ENCODE measurements around the gene TICAM2. TPM values are rescaled to one million over a fixed set of nuclear protein-coding genes. Genes with fewer than 3 reads are reported as not detected.

Gene TICAM2
- total and polyA plus RNA-seq, 2 of the 8 experiments (the other 6 are each of a cell fraction or from before 2014, with no cell fraction given): 0.02 TPM; not detected in 1

- H2BK15ac ChIP-seq (ENCODE audit: low read length): no peak overlapping the region
- no peaks in the 10 kb centered on the region for H3K9me3 ChIP-seq (ENCODE audit: insufficient read depth in 2 of 2, low read depth in 1 of 2, low read length in 1 of 2)
- H3K27me3 ChIP-seq (replicated peaks in 1 of 4; ENCODE audit: control insufficient read depth in 3 of 4, extremely low read depth in 1 of 4, insufficient read depth in 3 of 4, low read length in 3 of 4): no peaks in the 10 kb centered on the region
- WGBS, 2 experiments (ENCODE audit: extremely low coverage in 1 of 2, insufficient coverage in 1 of 2, insufficient read length in 1 of 2, insufficient replicate concordance in 2 of 2, low coverage in 1 of 2, low lambda C conversion rate in 2 of 2, missing lambda C conversion rate in 1 of 2): 79% methylated on average over 3 of the region's 3 CpGs; no CpG with 5 or more reads in 1 of the 2 experiments
- TF ChIP-seq NRF1 (IDR thresholded peaks at IDR 0.05; ENCODE audit: low read depth, low read length) (no peak), TCF12 (IDR thresholded peaks at IDR 0.05; ENCODE audit: low read depth, low read length) (no peak), GTF2F1 (IDR thresholded peaks at IDR 0.05; ENCODE audit: borderline replicate concordance, low read depth, low read length) (no peak)
- no peak overlapping the region for H3K27ac ChIP-seq (ENCODE audit: low read depth, low read length)
- CTCF ChIA-PET (ENCODE audit: partially characterized antibody): interaction anchor here (0.9 kb wide), 1 partner anchor 9 kb away, joined by 5 read pairs; no protein-coding TSS in a partner anchor
- H2BK120ac ChIP-seq (replicated peaks; ENCODE audit: low read depth, low read length): no peak overlapping the region
- POLR2A ChIA-PET (ENCODE audit: partially characterized antibody): no interaction called here
- no peak overlapping the region for H2AK5ac ChIP-seq (ENCODE audit: low read depth, low read length)
- no peak overlapping the region for H4K5ac ChIP-seq (ENCODE audit: insufficient read length, low read depth, low read length)
- no peaks in the 10 kb centered on the region; the same call in 1 of the 2 replicates for H3K23me2 ChIP-seq (ENCODE audit: low read depth, low read length)
- no peak overlapping the region for H2BK20ac ChIP-seq (ENCODE audit: low read length)
- no peak overlapping the region for H3K4me2 ChIP-seq (ENCODE audit: insufficient read depth in 1 of 2, low read depth in 2 of 2, low read length in 2 of 2)
- H4K91ac ChIP-seq (replicated peaks; ENCODE audit: insufficient read length, low read length): no peak overlapping the region
- H3K4me3 ChIP-seq (ENCODE audit: extremely low read depth in 1 of 4, insufficient read depth in 2 of 4, low read depth in 3 of 4, low read length in 4 of 4): no peak overlapping the region
- H2AFZ ChIP-seq (ENCODE audit: low read length): no peak overlapping the region
- no peak overlapping the region for H3K56ac ChIP-seq (replicated peaks; ENCODE audit: insufficient read length, low read depth, low read length)
- H4K8ac ChIP-seq (ENCODE audit: extremely low read depth, insufficient read depth, low read length): no peak overlapping the region
- H3K4ac ChIP-seq (replicated peaks; ENCODE audit: insufficient read length, low read depth, low read length): no peak overlapping the region
- no peaks in the 10 kb centered on the region for H3K36me3 ChIP-seq (ENCODE audit: control insufficient read depth in 2 of 4, insufficient read depth in 4 of 4, low read length in 3 of 4)
- no peak overlapping the region for H3K23ac ChIP-seq (ENCODE audit: insufficient read length)
- H3K18ac ChIP-seq (ENCODE audit: extremely low read depth, low read length): no peak overlapping the region
- DNase-seq (ENCODE audit: low read depth in 1 of 2, low spot score in 2 of 2) (no peak), FAIRE-seq (no peak)
- no peak overlapping the region for H3K14ac ChIP-seq (ENCODE audit: insufficient read length)
- H3K4me1 ChIP-seq (replicated peaks in 1 of 4; ENCODE audit: control insufficient read depth in 3 of 4, insufficient read depth in 4 of 4, low read length in 3 of 4): no peaks in the 10 kb centered on the region
- H4K20me1 ChIP-seq (replicated peaks in 1 of 2; ENCODE audit: control insufficient read depth in 1 of 2, insufficient read depth in 2 of 2, low read length in 2 of 2): no peaks in the 10 kb centered on the region
- H3K79me2 ChIP-seq (ENCODE audit: control insufficient read depth in 1 of 2, insufficient read depth in 2 of 2, low read length in 2 of 2): no peaks in the 10 kb centered on the region
- no peak overlapping the region for H3K9ac ChIP-seq (replicated peaks in 1 of 4; ENCODE audit: extremely low read depth in 1 of 4, low read depth in 3 of 4, low read length in 3 of 4)
- no peak overlapping the region for H2BK12ac ChIP-seq (ENCODE audit: low read depth, low read length)
- no peak overlapping the region for H2BK5ac ChIP-seq (ENCODE audit: low read depth, low read length)
- H3K79me1 ChIP-seq (ENCODE audit: low read depth, low read length): no peaks in the 10 kb centered on the region
Observed at GRCh38 chr5:115648056-115648455, 45.8 kb upstream of the TICAM2 start.

Data from H1 (cell line).